HG03280 (cell line): Measurements from ENCODE around the gene CARD9.
"Not testable (repeated sequence)": the region's sequence is repeated elsewhere in the genome, so short reads cannot be mapped to it uniquely, and the experiment has no call there.

ENCODE experiments used
- ATAC-seq: cut with Tn5 transposase; IDR thresholded peaks from one replicate; pipeline ENCODE4 v1.9.1; 2021; ENCODE audit warnings: mild to moderate bottlenecking, moderate library complexity; ENCODE audit not compliant: unreplicated experiment

The CARD9 gene

GRCh38 chr9:136326061-136326760 is 47.3 kb downstream of the CARD9 start:
- no peak for ATAC-seq

DNA sequence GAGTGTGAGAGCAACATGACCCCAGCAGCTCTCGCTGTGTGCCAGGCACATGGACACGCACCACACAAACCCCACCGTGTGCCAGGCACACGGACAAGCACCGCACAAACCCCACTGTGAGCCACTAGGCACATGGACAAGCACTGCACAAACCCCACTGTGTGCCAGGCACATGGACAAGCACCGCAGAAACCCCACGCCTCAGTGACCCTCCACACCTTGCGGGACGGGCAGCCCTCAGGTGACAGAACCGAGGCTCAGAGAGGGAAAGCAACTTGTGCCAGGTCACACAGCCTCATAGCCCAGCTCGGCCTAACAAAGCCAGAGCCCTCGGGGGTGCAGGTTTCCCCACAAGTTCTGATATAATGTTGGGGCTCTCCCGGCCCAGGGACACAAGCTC is 48.1 kb downstream of the CARD9 start:
- ATAC-seq = no peak

GRCh38 chr9:136324501-136325300 is 48.8 kb downstream of the CARD9 start:
- ATAC-seq = no peak

DNA sequence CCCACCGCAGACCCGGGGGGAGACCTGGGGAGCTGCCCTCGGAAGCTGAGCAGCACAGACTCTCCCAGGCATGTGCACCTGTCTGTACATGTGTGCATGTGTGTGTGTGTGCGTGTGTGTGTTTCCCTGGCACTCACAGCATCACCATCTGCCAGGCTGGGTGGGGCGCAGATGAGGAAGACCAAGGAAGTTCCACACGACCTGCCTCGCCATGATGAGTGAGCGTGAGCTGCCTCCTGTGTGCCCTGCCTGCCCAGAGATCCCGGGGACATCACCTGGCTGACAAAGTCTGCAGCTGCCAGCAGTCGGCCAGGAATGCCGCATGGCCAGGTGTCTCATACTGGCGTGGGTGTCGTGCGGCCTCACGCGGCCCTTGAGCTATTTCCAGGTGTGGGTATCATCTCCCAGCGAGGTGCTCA is 50.1 kb downstream of the CARD9 start:
- ATAC-seq = no peak

- ATAC-seq = no peak
Measured at GRCh38 chr9:136322756-136323330, 50.6 kb downstream of the CARD9 start.

DNA sequence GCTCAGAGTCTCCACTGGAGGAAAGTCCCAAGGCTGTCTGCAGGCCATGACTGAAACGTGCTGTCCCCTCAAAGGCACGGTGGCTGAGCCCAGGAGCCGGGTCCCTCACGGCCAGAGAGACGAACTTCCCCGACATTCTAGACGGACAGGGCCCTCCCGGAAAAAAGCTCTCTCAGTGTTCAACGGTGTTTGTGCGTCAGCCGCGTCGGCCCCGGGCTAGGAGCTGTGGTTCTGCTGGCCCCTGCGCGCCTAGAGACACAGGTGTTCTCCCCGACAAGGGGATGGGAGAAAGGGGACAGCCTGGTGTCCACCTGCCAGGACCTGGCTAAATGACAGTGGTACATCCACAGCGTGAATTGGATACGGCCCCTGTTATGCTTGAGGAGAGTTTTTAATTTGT is 51.9 kb downstream of the CARD9 start:
- no peak for ATAC-seq

DNA sequence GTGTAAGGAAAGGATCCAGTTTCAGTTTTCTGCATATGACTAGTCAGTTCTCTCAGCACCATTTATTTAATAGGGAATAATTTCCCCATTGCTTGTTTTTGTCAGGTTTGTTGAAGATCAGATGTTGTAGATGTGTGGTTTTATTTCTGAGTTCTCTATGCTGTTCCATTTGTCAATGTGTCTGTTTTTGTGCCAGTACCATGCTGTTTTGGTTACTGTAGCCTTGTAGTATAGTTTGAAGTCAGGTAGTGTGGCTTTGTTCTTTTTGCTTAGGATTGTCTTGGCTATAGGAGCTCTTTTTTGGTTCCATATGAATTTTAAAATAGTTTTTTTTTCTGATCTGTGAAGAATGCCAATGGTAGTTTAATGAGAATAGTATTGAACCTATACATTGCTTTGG is 52.5 kb downstream of the CARD9 start:
- ATAC-seq = not testable (repeated sequence)

GRCh38 chr9:136319955-136320354 is 53.5 kb downstream of the CARD9 start:
- ATAC-seq = not testable (repeated sequence)

- ATAC-seq = not testable (repeated sequence)
Measured at GRCh38 chr9:136319244-136319643, 54.2 kb downstream of the CARD9 start.

- no peak for ATAC-seq
Measured at GRCh38 chr9:136318776-136319241, 54.7 kb downstream of the CARD9 start.

GRCh38 chr9:136318111-136318775 is 55.2 kb downstream of the CARD9 start:
- ATAC-seq = no peak

DNA sequence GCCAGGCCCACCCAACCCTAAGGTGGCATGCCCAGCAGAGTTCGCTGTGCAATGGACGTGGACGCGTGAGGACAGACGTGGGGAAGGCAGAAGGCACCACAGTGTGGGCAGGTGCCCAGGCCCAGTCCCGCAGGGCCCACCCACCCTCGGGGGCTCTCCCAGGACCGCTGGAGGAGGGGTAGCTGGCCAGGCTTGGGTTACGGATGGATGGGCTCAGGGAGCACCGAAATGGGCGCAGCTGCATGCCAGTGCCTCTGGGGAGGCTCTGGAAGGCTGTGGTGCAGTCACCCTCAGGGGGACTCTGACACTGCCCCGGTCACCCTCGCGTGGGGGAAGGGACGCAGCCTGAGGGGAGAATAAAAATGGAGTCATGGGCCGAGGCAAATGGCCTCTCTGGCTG is 55.8 kb downstream of the CARD9 start:
- ATAC-seq = no peak

DNA sequence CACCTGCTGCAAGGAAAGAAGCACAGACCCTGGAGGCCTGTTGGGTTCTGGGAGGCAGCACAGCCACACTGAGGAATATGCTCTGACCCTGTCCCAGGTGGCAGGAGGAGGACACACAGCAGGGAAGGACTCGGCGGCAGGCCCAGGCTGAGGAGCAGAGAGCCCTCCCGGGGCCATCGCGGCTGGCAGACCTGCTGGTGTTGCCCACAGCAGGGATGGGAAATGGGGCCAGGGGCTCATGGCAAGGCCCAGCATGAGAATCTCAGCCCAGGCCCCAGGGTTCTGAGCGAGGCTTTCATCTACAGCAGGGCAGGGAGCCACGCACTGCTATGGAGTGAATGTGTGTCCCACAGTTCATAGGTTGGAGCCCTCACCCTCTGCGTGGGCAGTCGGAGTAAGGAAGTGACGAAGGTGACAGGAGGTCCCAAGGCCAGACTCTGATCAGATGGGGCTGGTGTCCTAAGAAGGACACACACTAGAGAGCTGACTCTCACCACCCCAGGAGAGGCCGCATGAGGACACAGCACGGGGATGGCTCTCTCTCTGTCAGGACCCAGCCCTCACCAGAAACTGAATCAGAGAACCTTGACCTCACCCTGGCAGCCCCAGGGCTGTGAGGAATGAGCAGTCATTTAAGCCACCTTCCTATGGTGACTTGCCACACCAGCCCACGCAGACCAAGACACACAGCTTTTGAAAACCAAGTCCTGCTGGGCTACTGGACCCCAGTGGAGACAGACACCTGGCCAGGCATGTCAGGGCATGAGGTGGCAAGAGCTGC is 56.4 kb downstream of the CARD9 start:
- no peak for ATAC-seq

GRCh38 chr9:136316271-136316751 is 57.2 kb downstream of the CARD9 start:
- no peak for ATAC-seq

DNA sequence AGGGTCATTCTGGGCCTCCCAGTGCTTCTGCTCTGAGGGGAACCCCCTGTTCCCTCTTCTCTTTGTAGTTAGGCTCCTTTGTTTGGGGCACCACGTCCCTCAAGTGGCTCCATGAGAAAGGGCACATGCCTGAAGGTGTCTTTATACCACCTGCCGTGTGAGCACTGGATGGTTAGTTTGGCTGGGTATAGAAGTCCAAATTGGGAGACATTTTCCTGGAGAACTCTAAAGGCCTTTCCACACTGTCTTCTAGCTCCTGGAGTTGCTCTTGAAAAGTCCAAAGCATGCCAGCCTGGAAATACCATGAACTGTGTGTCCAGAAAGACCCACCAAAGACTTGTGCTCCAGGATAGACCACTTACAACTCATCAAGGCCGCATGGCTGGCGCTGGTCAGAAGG is 58.5 kb downstream of the CARD9 start:
- no peak for ATAC-seq

- ATAC-seq = no peak
Measured at GRCh38 chr9:136314056-136314416, 59.4 kb downstream of the CARD9 start.
